Measurements from ENCODE around the gene NTNG2.
A peak's percentile ranks its signal among the peaks of the same experiment; 100 is the strongest.

Gene NTNG2, protein sequence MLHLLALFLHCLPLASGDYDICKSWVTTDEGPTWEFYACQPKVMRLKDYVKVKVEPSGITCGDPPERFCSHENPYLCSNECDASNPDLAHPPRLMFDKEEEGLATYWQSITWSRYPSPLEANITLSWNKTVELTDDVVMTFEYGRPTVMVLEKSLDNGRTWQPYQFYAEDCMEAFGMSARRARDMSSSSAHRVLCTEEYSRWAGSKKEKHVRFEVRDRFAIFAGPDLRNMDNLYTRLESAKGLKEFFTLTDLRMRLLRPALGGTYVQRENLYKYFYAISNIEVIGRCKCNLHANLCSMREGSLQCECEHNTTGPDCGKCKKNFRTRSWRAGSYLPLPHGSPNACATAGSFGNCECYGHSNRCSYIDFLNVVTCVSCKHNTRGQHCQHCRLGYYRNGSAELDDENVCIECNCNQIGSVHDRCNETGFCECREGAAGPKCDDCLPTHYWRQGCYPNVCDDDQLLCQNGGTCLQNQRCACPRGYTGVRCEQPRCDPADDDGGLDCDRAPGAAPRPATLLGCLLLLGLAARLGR

DNA sequence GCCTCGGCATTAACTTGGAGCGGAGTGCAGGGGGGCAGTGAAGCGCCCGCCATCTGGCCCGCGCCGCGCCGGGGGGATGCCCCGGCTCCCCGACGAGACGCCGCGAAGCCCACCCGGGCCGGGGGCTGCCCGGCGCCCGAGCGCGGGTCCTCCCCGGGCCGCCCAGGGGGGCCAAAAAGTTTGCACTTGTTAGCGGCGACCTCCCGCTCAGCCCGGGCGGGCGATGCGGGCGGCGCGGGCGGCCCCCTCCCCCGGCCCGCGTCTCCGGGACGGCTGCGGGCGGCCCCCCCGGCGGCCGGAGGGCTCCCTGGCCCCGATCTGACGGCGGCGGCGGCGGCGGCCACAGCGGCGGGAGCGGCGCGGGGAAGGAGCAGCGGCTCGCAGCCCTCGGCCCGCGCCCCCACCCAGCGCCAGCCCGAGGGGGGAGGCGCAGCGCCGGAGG, at the start of gene NTNG2:
TSS of gene NTNG2 (plus strand) at position 316 of the 442 bp plus-strand sequence. CDS start 4,774 bp downstream, outside the sequence.
- peaks cover 0 to 18% (median 3%) of the 10 kb centered on the region in 11 experiments; a peak in 8 of 22 replicates for H3K36me3 ChIP-seq
- H3K9me3 ChIP-seq (replicated peaks in 1 of 11) = no peaks in the 10 kb centered on the region
- peak within 1 kb of the TSS in 10 of 11 experiments; percentile 33 to 92 (median 78); a peak in 20 of 22 replicates for H3K27ac ChIP-seq
- peak within 1 kb of the TSS; percentile 97 to 100 (median 99) for H3K4me2 ChIP-seq
- peak within 1 kb of the TSS; percentile 76 to 91 (median 86) for H3K4me3 ChIP-seq
- peaks cover 43 to 48% (median 45%) of the 10 kb centered on the region in 11 experiments for H3K27me3 ChIP-seq
- H4K20me1 ChIP-seq = peaks cover 0 to 45% (median 43%) of the 10 kb centered on the region in 11 experiments; a peak in 20 of 22 replicates
- peak within 1 kb of the TSS; percentile 76 to 94 (median 82); a peak in 21 of 22 replicates for H3K9ac ChIP-seq
- no peak for TF ChIP-seq Cebpa-rat (IDR thresholded peaks at IDR 0.05)
- H3K4me1 ChIP-seq = peaks cover 16 to 61% (median 47%) of the 10 kb centered on the region in 10 experiments

GRCh38 chr9:132114102-132114707, 47.7 kb upstream of the NTNG2 start:
- H3K27ac ChIP-seq = no peak overlapping the region
- peaks cover 2 to 14% (median 7%) of the 10 kb centered on the region in 10 experiments for H3K4me1 ChIP-seq
- no peak for TF ChIP-seq Cebpa-rat (IDR thresholded peaks at IDR 0.05)
- no peak overlapping the region for H3K4me3 ChIP-seq
- H3K27me3 ChIP-seq = no peaks in the 10 kb centered on the region
- no peak overlapping the region for H3K9ac ChIP-seq
- H3K4me2 ChIP-seq = no peak overlapping the region
- no peaks in the 10 kb centered on the region for H4K20me1 ChIP-seq
- peaks cover 0 to 9% (median 0%) of the 10 kb centered on the region in 11 experiments; a peak in 3 of 22 replicates for H3K9me3 ChIP-seq (replicated peaks in 1 of 11)
- H3K36me3 ChIP-seq = no peaks in the 10 kb centered on the region

- no peak overlapping the region for H3K27ac ChIP-seq
- no peak overlapping the region for H3K4me3 ChIP-seq
- 0 out of 20 replicates have a peak, but pooled peaks cover 0 to under 1% (median 0%) of the 10 kb centered on the region in 10 experiments for H3K4me1 ChIP-seq
- no peak overlapping the region for H3K9ac ChIP-seq
- H3K9me3 ChIP-seq (replicated peaks in 1 of 11) = peaks cover 0 to 9% (median 0%) of the 10 kb centered on the region in 11 experiments; a peak in 3 of 22 replicates
- no peak for TF ChIP-seq Cebpa-rat (IDR thresholded peaks at IDR 0.05)
- no peaks in the 10 kb centered on the region for H3K27me3 ChIP-seq
- no peaks in the 10 kb centered on the region for H4K20me1 ChIP-seq
- no peaks in the 10 kb centered on the region for H3K36me3 ChIP-seq
- no peak overlapping the region for H3K4me2 ChIP-seq
Observed at GRCh38 chr9:132116583-132116982, 45.3 kb upstream of the NTNG2 start.

GRCh38 chr9:132117694-132118093, 44.2 kb upstream of the NTNG2 start:
- Histone ChIP-seq H3K4me1 (peaks cover 0 to 8% (median 0%) of the 10 kb centered on the region in 10 experiments; a peak in 4 of 20 replicates), H3K27me3 (no peaks in the 10 kb centered on the region), H3K27ac (no peak overlapping the region)

DNA sequence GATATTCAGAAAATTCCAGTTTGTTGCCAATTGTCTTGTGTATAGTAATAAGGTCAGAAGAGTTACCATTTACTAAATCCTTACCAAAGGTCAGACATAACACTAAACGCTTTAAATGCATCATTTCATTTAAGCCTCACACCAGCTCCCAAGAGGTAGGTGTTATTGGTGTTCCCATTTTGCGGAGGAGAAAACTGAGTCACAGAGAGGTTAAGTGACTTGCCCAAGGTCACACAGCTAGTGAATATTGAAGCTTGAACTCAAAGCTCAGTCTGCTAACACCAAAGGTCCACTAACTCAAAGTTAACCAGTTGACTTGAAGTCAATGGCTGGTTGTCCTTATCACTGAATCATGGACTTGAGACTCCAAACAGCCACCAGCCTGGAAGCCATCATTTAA, 40.8 kb upstream of the NTNG2 start:
- no peak overlapping the region for H3K9ac ChIP-seq
- H3K4me2 ChIP-seq = no peak overlapping the region
- H3K4me1 ChIP-seq = peaks cover 0 to 17% (median 5%) of the 10 kb centered on the region in 10 experiments; a peak in 13 of 20 replicates
- H3K9me3 ChIP-seq (replicated peaks in 1 of 11) = peaks cover 0 to 9% (median 0%) of the 10 kb centered on the region in 11 experiments; a peak in 3 of 22 replicates
- H3K4me3 ChIP-seq = no peak overlapping the region
- H3K36me3 ChIP-seq = no peaks in the 10 kb centered on the region
- peaks cover 0 to 6% (median 0%) of the 10 kb centered on the region in 11 experiments; a peak in 1 of 22 replicates for H3K27me3 ChIP-seq
- no peaks in the 10 kb centered on the region; a peak in 1 of 22 replicates for H4K20me1 ChIP-seq
- H3K27ac ChIP-seq = no peak overlapping the region
- no peak for TF ChIP-seq Cebpa-rat (IDR thresholded peaks at IDR 0.05)

More at GRCh38 chr9:132117694-132118093, 44.2 kb upstream of the NTNG2 start:
- no peak overlapping the region for H3K4me2 ChIP-seq
- no peak overlapping the region for H3K9ac ChIP-seq
- H3K9me3 ChIP-seq (replicated peaks in 1 of 11) = peaks cover 0 to 9% (median 0%) of the 10 kb centered on the region in 11 experiments; a peak in 3 of 22 replicates
- no peaks in the 10 kb centered on the region for H4K20me1 ChIP-seq
- H3K36me3 ChIP-seq = no peaks in the 10 kb centered on the region
- TF ChIP-seq Cebpa-rat (IDR thresholded peaks at IDR 0.05) = no peak
- no peak overlapping the region for H3K4me3 ChIP-seq

GRCh38 chr9:132124800-132125199, 37.1 kb upstream of the NTNG2 start:
- Histone ChIP-seq H3K4me3 (no peak overlapping the region), H3K4me1 (peaks cover 0 to 40% (median 26%) of the 10 kb centered on the region in 10 experiments; a peak in 14 of 20 replicates), H3K27me3 (peaks cover 0 to 6% (median 0%) of the 10 kb centered on the region in 11 experiments; a peak in 1 of 22 replicates), H3K36me3 (no peaks in the 10 kb centered on the region), H3K4me2 (no peak overlapping the region), H3K9ac (no peak overlapping the region), H3K27ac (no peak overlapping the region), H3K9me3 (replicated peaks in 1 of 11) (no peaks in the 10 kb centered on the region), H4K20me1 (no peaks in the 10 kb centered on the region; a peak in 1 of 22 replicates)
- no peak for TF ChIP-seq Cebpa-rat (IDR thresholded peaks at IDR 0.05)

GRCh38 chr9:132125361-132125760, 36.5 kb upstream of the NTNG2 start:
- Histone ChIP-seq H3K4me1 (peaks cover 0 to 40% (median 26%) of the 10 kb centered on the region in 10 experiments; a peak in 14 of 20 replicates), H3K4me3 (no peak overlapping the region), H3K27me3 (peaks cover 0 to 6% (median 0%) of the 10 kb centered on the region in 11 experiments; a peak in 1 of 22 replicates), H3K9ac (no peak overlapping the region), H3K36me3 (no peaks in the 10 kb centered on the region), H3K27ac (no peak overlapping the region), H3K4me2 (peak overlapping the region in 1 of 11 experiments; percentile 29; a peak in 1 of 22 replicates), H3K9me3 (replicated peaks in 1 of 11) (no peaks in the 10 kb centered on the region), H4K20me1 (no peaks in the 10 kb centered on the region; a peak in 1 of 22 replicates)
- no peak for TF ChIP-seq Cebpa-rat (IDR thresholded peaks at IDR 0.05)

DNA sequence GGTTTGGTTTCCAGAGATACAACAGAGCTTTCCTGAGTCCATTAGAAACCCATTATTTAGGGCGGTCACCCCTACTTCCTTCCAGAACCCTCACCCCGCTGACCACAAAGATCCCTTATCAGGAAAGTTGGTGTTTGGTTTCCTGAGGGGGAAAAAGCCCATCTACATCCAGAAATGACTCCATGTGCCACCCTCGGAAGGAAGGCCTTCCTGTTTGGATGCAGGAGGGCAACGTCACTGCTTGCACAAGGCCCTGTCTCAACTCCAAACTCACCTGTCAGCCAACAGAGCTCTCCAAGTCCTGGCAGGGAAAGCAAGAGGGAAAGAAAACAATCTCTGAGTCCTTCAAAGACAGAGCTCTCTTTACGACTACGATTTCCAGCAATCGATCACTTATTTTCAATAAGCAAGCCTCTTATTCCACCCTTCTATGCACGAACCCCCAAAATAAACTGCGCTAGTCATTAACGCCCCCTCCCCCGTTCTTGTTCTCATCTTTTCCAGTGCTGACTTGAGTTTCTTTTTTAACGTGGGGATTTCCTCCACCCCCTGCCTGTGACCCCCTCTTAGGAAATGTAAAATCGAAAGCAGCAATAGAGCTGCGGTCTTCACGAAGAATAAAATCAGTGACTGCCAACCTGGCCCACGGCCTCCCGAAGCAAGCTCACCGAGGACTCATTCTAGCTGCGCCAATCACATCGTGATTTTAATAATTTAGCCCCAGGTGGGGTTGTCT, 35.7 kb upstream of the NTNG2 start:
- Histone ChIP-seq H3K9me3 (replicated peaks in 1 of 11) (no peaks in the 10 kb centered on the region), H3K36me3 (no peaks in the 10 kb centered on the region), H3K27ac (no peak overlapping the region; a peak in 1 of 22 replicates), H3K4me1 (peaks cover 0 to 40% (median 26%) of the 10 kb centered on the region in 10 experiments; a peak in 14 of 20 replicates), H3K4me2 (peak overlapping the region in 9 of 11 experiments; percentile 22 to 68 (median 42); a peak in 15 of 22 replicates), H4K20me1 (no peaks in the 10 kb centered on the region; a peak in 1 of 22 replicates), H3K27me3 (peaks cover 0 to 6% (median 0%) of the 10 kb centered on the region in 11 experiments; a peak in 1 of 22 replicates), H3K4me3 (no peak overlapping the region), H3K9ac (no peak overlapping the region)
- TF ChIP-seq Cebpa-rat (IDR thresholded peaks at IDR 0.05) = no peak

Measured in BLaER1 treated with 17β-estradiol and CSF1 and Interleukin-3, amounts not matched to agents 10 nM and 100 nM (cell line).